HepG2 (cell line): ENCODE results near the gene NUP85. TPM values are rescaled to one million over a fixed set of nuclear protein-coding genes. Genes with fewer than 3 reads are reported as not detected.

Source experiments
- CSRNP1 ChIP-seq: sonication (generic); formaldehyde crosslinking; IDR thresholded peaks from 2 replicates; pipeline ENCODE4 v1.8.1; 2023; ENCODE audit warnings: mild to moderate bottlenecking, missing genetic modification reagents
- ELF3 ChIP-seq: IDR thresholded peaks from 2 replicates; pipeline ENCODE4 v1.6.1; 2016; ENCODE audit warnings: missing genetic modification reagents, missing compliant biosample characterization
- EZH2 ChIP-seq: conservative IDR thresholded peaks from 2 replicates; pipeline ENCODE4 v1.6.1; 2012; ENCODE audit warnings: mild to moderate bottlenecking, low read depth, low read length, moderate library complexity
- HMG20A ChIP-seq: IDR thresholded peaks from 2 replicates; pipeline ENCODE4 v1.6.1; 2016; ENCODE audit warnings: borderline replicate concordance
- HNRNPK ChIP-seq: fragments of 200-400 bp; formaldehyde crosslinking; IDR thresholded peaks from 2 replicates; pipeline ENCODE4 v1.6.1; 2018; ENCODE audit warnings: low read length, low read depth, moderate library complexity, mild to moderate bottlenecking; ENCODE audit not compliant: poor library complexity, severe bottlenecking
- MAFF ChIP-seq: IDR thresholded peaks from 2 replicates; pipeline ENCODE4 v1.6.1; 2011; ENCODE audit warnings: low read depth, low read length, improper control_type of control experiment
- MED1 ChIP-seq: sonication (generic); formaldehyde crosslinking; IDR thresholded peaks from 2 replicates; pipeline ENCODE4 v1.4.0; 2020; ENCODE audit warnings: missing genetic modification reagents
- MIER3 ChIP-seq: IDR thresholded peaks from 2 replicates; pipeline ENCODE4 v1.6.1; 2016; ENCODE audit warnings: missing compliant biosample characterization, borderline replicate concordance
- PAF1 ChIP-seq: IDR thresholded peaks from 2 replicates; pipeline ENCODE4 v1.6.1; 2016; ENCODE audit warnings: missing genetic modification reagents, missing compliant biosample characterization
- SSRP1 ChIP-seq: IDR thresholded peaks from 2 replicates; pipeline ENCODE4 v1.6.1; 2016; ENCODE audit warnings: control low read depth
- STAT5B ChIP-seq: sonication (generic); formaldehyde crosslinking; IDR thresholded peaks from 2 replicates; pipeline ENCODE4 v1.4.0; 2020; ENCODE audit warnings: missing genetic modification reagents
- TAF1 ChIP-seq: sonication (generic); formaldehyde crosslinking; IDR thresholded peaks from 2 replicates; pipeline ENCODE4 v1.4.0; 2020; ENCODE audit warnings: missing genetic modification reagents
- TCF7L2 ChIP-seq: IDR thresholded peaks from 2 replicates; pipeline ENCODE4 v1.6.1; 2011; ENCODE audit warnings: mild to moderate bottlenecking, low read depth, low read length, moderate library complexity
- THAP7 ChIP-seq: sonication (generic); formaldehyde crosslinking; IDR thresholded peaks from 2 replicates; pipeline ENCODE4 v1.8.1; 2023; ENCODE audit warnings: mild to moderate bottlenecking, missing genetic modification reagents
- ZBED4 ChIP-seq: sonication (generic); formaldehyde crosslinking; IDR thresholded peaks from 2 replicates; pipeline ENCODE4 v1.4.0; 2020; ENCODE audit warnings: missing genetic modification reagents, borderline replicate concordance
- ZEB1 ChIP-seq: IDR thresholded peaks from 2 replicates; pipeline ENCODE4 v1.6.1; 2012; ENCODE audit warnings: mild to moderate bottlenecking, low read depth, inconsistent platforms; ENCODE audit not compliant: insufficient replicate concordance
- ZNF260 ChIP-seq: sonication (generic); formaldehyde crosslinking; IDR thresholded peaks from 2 replicates; pipeline ENCODE4 v1.4.0; 2020; ENCODE audit warnings: missing genetic modification reagents, low read depth, mild to moderate bottlenecking, borderline replicate concordance
- ZNF337 ChIP-seq: sonication (generic); formaldehyde crosslinking; IDR thresholded peaks from 2 replicates; pipeline ENCODE4 v1.5.1; 2020; ENCODE audit warnings: missing genetic modification reagents, low read depth, mild to moderate bottlenecking, borderline replicate concordance
- ZNF496 ChIP-seq: sonication (generic); formaldehyde crosslinking; IDR thresholded peaks from 2 replicates; pipeline ENCODE4 v1.8.1; 2023; ENCODE audit warnings: mild to moderate bottlenecking, moderate library complexity, missing genetic modification reagents; ENCODE audit not compliant: insufficient replicate concordance
- ZNF503 ChIP-seq: sonication (generic); formaldehyde crosslinking; IDR thresholded peaks from 2 replicates; pipeline ENCODE4 v1.4.0; 2020; ENCODE audit warnings: missing genetic modification reagents
- ZNF605 ChIP-seq: sonication (generic); formaldehyde crosslinking; IDR thresholded peaks from 2 replicates; pipeline ENCODE4 v1.8.0; 2022; ENCODE audit warnings: mild to moderate bottlenecking, missing genetic modification reagents
- ZNF780A ChIP-seq: sonication (generic); formaldehyde crosslinking; IDR thresholded peaks from 2 replicates; pipeline ENCODE4 v1.8.0; 2022; ENCODE audit warnings: mild to moderate bottlenecking, missing genetic modification reagents, moderate library complexity
- polyA plus RNA-seq, 8 experiments: library from polyadenylated mRNA; depleted of rRNA in 3 of 8; stranded (reverse) in 7 of 8; unstranded in 1 of 8; fragments of >200 nt; fragmentation: Illumina TruSeq in 4 of 8; extraction: Trizol in 4 of 8; gene quantifications; 2 replicates each; pipeline versions ENCODE4 v1.2.1 to v1.2.3, GENCODE V29; 2011 to 2016; ENCODE audit warnings: low read depth in 4 of 8, missing spikeins in 1 of 8, mixed read lengths in 1 of 8; ENCODE audit not compliant: insufficient read depth in 1 of 8
- total RNA-seq, 5 experiments: library from RNA; depleted of rRNA; stranded (reverse); fragments of >200 nt; fragmentation: Illumina TruSeq; extraction: Trizol; gene quantifications; 2 replicates each; pipeline ENCODE4 v1.2.3, GENCODE V29; 2016; ENCODE audit warnings: low read depth in 1 of 5

The NUP85 gene
- total and polyA plus RNA-seq, 2 of the 13 experiments (the other 11 are each of a cell fraction or from before 2014, with no cell fraction given): 89.1 to 124 TPM

- TF ChIP-seq ZNF260 (CRISPR knock-in tag): peak; percentile 75; the same call in 1 of the 2 replicates
- 0 out of 2 replicates have a peak, but pooled peaks have one; percentile 63 for TF ChIP-seq PAF1 (CRISPR knock-in tag)
- peak; percentile 55 for TF ChIP-seq MED1 (CRISPR knock-in tag)
- TF ChIP-seq ZNF605 (CRISPR knock-in tag): peak; percentile 52; the same call in 1 of the 2 replicates
- no peak for TF ChIP-seq HNRNPK
- TF ChIP-seq ZNF337 (CRISPR knock-in tag): no peak
- no peak; the same call in 1 of the 2 replicates for TF ChIP-seq ZBED4 (CRISPR knock-in tag)
- TF ChIP-seq SSRP1 (CRISPR knock-in tag): no peak; the same call in 1 of the 2 replicates
- no peak for TF ChIP-seq ZNF503 (CRISPR knock-in tag)
- TF ChIP-seq THAP7 (CRISPR knock-in tag): peak; percentile 85
- peak; percentile 50 for TF ChIP-seq ZEB1
- no peak for TF ChIP-seq STAT5B (CRISPR knock-in tag)
- TF ChIP-seq ZNF780A (CRISPR knock-in tag): no peak
- no peak for TF ChIP-seq MAFF
- no peak for TF ChIP-seq TCF7L2
- no peak for TF ChIP-seq EZH2
- TF ChIP-seq TAF1 (CRISPR knock-in tag): no peak; the same call in 1 of the 2 replicates
- peak; percentile 72 for TF ChIP-seq ELF3 (CRISPR knock-in tag)
- peak; percentile 68; the same call in 1 of the 2 replicates for TF ChIP-seq MIER3 (CRISPR knock-in tag)
- no peak for TF ChIP-seq HMG20A (CRISPR knock-in tag)
- 0 out of 2 replicates have a peak, but pooled peaks have one; percentile 65 for TF ChIP-seq CSRNP1
- TF ChIP-seq ZNF496 (CRISPR knock-in tag): no peak
Observed at GRCh38 chr17:75267411-75268232, 62.1 kb downstream of the NUP85 start (continued).
